Daoy (cell line): ENCODE results near the gene TMEM203. TPM values are rescaled to one million over a fixed set of nuclear protein-coding genes. Genes with fewer than 3 reads are reported as not detected.

ENCODE experiments used
- total RNA-seq: library from RNA; depleted of rRNA; stranded (reverse); fragments of >200 nt; shearing (Covaris generic); gene quantifications from 2 replicates; pipeline ENCODE4 v1.2.3, GENCODE V29; 2014; rRNA removed

TMEM203 gene
- total RNA-seq, 1 experiment from 2014 or later: 62.3 TPM

Other genes with a start within 250 kb of the TMEM203 start
- gene PTGDS, start 228.1 kb downstream of the TMEM203 start, total RNA-seq: not detected in 2 replicates
- not detected in 2 replicates for gene LCNL1, start 222.7 kb downstream of the TMEM203 start, total RNA-seq
- gene PAXX, start 213.2 kb downstream of the TMEM203 start, total RNA-seq: 60.5 and 66.9 TPM in 2 replicates
- gene CLIC3, start 209.1 kb downstream of the TMEM203 start, total RNA-seq: 0.18 and 3.9 TPM in 2 replicates
- gene ABCA2, start 177.4 kb downstream of the TMEM203 start, total RNA-seq: 1.2 and 2.2 TPM in 2 replicates
- gene FUT7, start 173.6 kb downstream of the TMEM203 start, total RNA-seq: not detected in 2 replicates
- 15.9 and 17.4 TPM in 2 replicates for gene NPDC1, start 159.5 kb downstream of the TMEM203 start, total RNA-seq
- not detected in 2 replicates for gene ENTPD2, start 151.6 kb downstream of the TMEM203 start, total RNA-seq
- gene SAPCD2, start 135.1 kb downstream of the TMEM203 start, total RNA-seq: 69.8 and 86.6 TPM in 2 replicates
- 6.1 and 12.4 TPM in 2 replicates for gene UAP1L1, start 128.1 kb downstream of the TMEM203 start, total RNA-seq
- 57.5 and 61.9 TPM in 2 replicates for gene MAN1B1, start 118.7 kb downstream of the TMEM203 start, total RNA-seq
- gene DPP7, start 90.9 kb downstream of the TMEM203 start, total RNA-seq: 23.0 and 35.4 TPM in 2 replicates
- 0.06 TPM in 1 of 2 replicates, not detected in the other for gene GRIN1, start 66.5 kb downstream of the TMEM203 start, total RNA-seq
- gene LRRC26, start 35.6 kb downstream of the TMEM203 start, total RNA-seq: not detected in 2 replicates
- not detected in 2 replicates for gene TMEM210, start 33.6 kb downstream of the TMEM203 start, total RNA-seq
- 11.3 and 23.5 TPM in 2 replicates for gene ANAPC2, start 17.1 kb downstream of the TMEM203 start, total RNA-seq
- gene SSNA1, start 17.0 kb downstream of the TMEM203 start, total RNA-seq: 169 and 188 TPM in 2 replicates
- gene TPRN, start 4.9 kb downstream of the TMEM203 start, total RNA-seq: 11.7 and 12.8 TPM in 2 replicates
- 14.3 and 15.3 TPM in 2 replicates for gene NDOR1, start 52 bp upstream of the TMEM203 start, total RNA-seq
- gene RNF208, start 16.6 kb upstream of the TMEM203 start, total RNA-seq: not detected in 2 replicates
- 0.91 TPM in 1 of 2 replicates, not detected in the other for gene CYSRT1, start 19.5 kb upstream of the TMEM203 start, total RNA-seq
- 0.21 TPM in 1 of 2 replicates, not detected in the other for gene RNF224, start 21.9 kb upstream of the TMEM203 start, total RNA-seq
- not detected in 2 replicates for gene SLC34A3, start 25.3 kb upstream of the TMEM203 start, total RNA-seq
- 294 and 321 TPM in 2 replicates for gene TUBB4B, start 35.6 kb upstream of the TMEM203 start, total RNA-seq
- gene STPG3, start 45.6 kb upstream of the TMEM203 start, total RNA-seq: not detected in 2 replicates
- 62.2 and 74.7 TPM in 2 replicates for gene NELFB, start 49.7 kb upstream of the TMEM203 start, total RNA-seq
- 13.4 and 18.7 TPM in 2 replicates for gene TOR4A, start 72.1 kb upstream of the TMEM203 start, total RNA-seq
- 3.5 and 10.0 TPM in 2 replicates for gene NRARP, start 96.6 kb upstream of the TMEM203 start, total RNA-seq
- gene EXD3, start 217.5 kb upstream of the TMEM203 start, total RNA-seq: 0.86 and 2.3 TPM in 2 replicates
- not detected in 2 replicates for gene NOXA1, start 217.7 kb upstream of the TMEM203 start, total RNA-seq
- not detected in 2 replicates for gene ENTPD8, start 235.7 kb upstream of the TMEM203 start, total RNA-seq